ENCODE data around the gene HNRNPU. TPM values are rescaled to one million over a fixed set of nuclear protein-coding genes. Genes with fewer than 3 reads are reported as not detected.

The HNRNPU gene
- total and polyA plus RNA-seq, 2 experiments from 2014 or later, result 298 to 316 TPM

DNA sequence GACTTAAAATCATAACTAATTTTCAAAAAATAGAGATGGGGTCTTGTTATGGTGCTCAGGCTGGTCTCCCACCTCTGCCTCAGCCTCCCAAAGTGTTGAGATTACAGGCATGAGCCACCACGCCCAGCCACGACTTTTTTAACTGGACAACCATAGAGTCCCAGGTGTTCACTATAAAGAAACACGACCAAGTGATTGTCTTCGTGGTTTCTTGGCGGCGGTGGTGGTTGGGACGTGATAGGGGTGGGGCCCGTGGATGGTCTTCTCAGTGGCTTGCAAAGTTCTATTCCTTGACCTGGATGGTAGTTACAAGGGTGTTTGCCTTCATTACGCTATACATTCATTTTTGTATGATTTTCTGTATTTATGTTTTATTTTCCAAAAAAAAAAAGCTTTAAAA is 63.5 kb downstream of the HNRNPU start:
- Histone ChIP-seq H3K9me3 (ENCODE audit: low read depth) (no peaks in the 10 kb centered on the region), H3K4me1 (ENCODE audit: insufficient read depth) (no peaks in the 10 kb centered on the region), H4K20me1 (ENCODE audit: insufficient read depth, poor library complexity, severe bottlenecking) (no peaks in the 10 kb centered on the region), H3K79me2 (no peaks in the 10 kb centered on the region), H3K4me2 (no peak overlapping the region), H3K36me3 (replicated peaks; ENCODE audit: insufficient read depth, low read depth) (no peaks in the 10 kb centered on the region), H2AFZ (no peak overlapping the region), H3K27ac (no peak overlapping the region), H3K27me3 (no peaks in the 10 kb centered on the region), H3K4me3 (no peak overlapping the region), H3K9me2 (replicated peaks; ENCODE audit: insufficient read depth) (no peaks in the 10 kb centered on the region)
- no peak for DNase-seq (ENCODE audit: low spot score)
- TF ChIP-seq EZH2 (IDR thresholded peaks at IDR 0.05; ENCODE audit: borderline replicate concordance) (no peak), EZH2phosphoT487 (IDR thresholded peaks at IDR 0.05; ENCODE audit: low read depth, severe bottlenecking, unreplicated experiment) (no peak)
- TF ChIP-seq, protein P1, sequence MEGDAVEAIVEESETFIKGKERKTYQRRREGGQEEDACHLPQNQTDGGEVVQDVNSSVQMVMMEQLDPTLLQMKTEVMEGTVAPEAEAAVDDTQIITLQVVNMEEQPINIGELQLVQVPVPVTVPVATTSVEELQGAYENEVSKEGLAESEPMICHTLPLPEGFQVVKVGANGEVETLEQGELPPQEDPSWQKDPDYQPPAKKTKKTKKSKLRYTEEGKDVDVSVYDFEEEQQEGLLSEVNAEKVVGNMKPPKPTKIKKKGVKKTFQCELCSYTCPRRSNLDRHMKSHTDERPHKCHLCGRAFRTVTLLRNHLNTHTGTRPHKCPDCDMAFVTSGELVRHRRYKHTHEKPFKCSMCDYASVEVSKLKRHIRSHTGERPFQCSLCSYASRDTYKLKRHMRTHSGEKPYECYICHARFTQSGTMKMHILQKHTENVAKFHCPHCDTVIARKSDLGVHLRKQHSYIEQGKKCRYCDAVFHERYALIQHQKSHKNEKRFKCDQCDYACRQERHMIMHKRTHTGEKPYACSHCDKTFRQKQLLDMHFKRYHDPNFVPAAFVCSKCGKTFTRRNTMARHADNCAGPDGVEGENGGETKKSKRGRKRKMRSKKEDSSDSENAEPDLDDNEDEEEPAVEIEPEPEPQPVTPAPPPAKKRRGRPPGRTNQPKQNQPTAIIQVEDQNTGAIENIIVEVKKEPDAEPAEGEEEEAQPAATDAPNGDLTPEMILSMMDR (IDR thresholded peaks at IDR 0.05; ENCODE audit: poor library complexity), result no peak
- WGBS (ENCODE audit: low lambda C conversion rate, missing lambda C conversion rate), result 93% methylated on average over 9 of the region's 9 CpGs

Other genes starting within 250 kb of the HNRNPU start
- 48.2 and 48.6 TPM in 2 replicates for gene DESI2, start 211.4 kb downstream of the HNRNPU start, total RNA-seq
- 20.5 and 31.5 TPM in 2 replicates for gene DESI2, start 211.4 kb downstream of the HNRNPU start, polyA plus RNA-seq
- 24.3 and 32.0 TPM in 2 replicates for gene COX20, start 28.9 kb downstream of the HNRNPU start, total RNA-seq
- 56.5 and 61.9 TPM in 2 replicates for gene COX20, start 28.9 kb downstream of the HNRNPU start, polyA plus RNA-seq